ENCODE measurements around the gene SRP9.
A peak's percentile ranks its signal among the peaks of the same experiment; 100 is the strongest.

The SRP9 gene, protein sequence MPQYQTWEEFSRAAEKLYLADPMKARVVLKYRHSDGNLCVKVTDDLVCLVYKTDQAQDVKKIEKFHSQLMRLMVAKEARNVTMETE

DNA sequence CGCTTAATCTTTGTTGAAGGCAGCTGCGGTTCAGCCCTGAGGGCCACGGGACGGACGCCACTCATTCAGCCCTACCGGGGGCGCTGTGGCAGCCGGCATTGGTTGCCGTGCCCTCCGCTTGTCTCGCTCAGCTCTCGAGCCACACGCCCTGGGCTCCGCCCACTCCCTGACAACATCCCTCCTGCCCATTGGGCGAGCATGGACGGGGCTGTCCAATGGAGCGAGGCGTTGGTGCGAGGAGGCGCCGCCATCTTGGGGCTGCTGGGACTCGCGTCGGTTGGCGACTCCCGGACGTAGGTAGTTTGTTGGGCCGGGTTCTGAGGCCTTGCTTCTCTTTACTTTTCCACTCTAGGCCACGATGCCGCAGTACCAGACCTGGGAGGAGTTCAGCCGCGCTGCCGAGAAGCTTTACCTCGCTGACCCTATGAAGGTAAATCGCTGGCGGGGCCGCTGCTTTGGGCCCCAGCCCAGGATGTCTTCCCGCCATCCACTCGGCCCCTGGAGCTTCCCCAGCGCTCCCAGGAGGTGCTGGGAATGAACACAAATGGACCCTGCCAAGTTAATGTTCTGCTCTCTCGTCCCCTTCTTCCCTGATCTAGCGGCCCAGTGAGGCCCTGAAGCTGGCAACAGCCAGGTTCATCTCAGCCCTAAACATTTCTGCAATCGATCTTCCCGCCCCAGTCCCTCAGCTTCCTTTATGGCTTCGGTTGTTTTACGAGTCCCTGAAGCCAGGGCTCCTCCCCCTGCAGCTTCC, at the start of gene SRP9:
Gene SRP9 (plus strand): TSS at position 244 of the 754 bp plus-strand sequence. CDS start 115 bp downstream, at position 359.
- DNase-seq: peak; percentile 100

DNA sequence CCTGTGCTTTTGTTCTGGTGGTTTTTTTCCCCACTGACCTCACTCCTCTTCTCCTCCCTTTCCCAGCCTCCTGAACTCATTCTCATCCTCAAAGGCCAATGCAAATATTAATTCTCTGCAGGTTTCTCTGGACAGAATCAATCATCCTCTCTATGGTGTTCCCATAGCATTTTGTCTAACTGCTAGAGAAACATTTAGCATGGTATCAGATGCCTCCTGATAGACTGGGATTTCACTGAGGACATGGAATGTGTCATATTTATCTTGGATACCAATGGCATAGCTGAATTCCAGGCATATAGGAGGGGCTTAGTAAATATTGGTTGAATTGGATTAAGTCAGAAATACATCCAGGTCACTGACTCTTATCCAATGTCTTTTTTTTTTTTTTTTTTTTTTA, 46.1 kb upstream of the SRP9 start:
- DNase-seq: no peak

DNA sequence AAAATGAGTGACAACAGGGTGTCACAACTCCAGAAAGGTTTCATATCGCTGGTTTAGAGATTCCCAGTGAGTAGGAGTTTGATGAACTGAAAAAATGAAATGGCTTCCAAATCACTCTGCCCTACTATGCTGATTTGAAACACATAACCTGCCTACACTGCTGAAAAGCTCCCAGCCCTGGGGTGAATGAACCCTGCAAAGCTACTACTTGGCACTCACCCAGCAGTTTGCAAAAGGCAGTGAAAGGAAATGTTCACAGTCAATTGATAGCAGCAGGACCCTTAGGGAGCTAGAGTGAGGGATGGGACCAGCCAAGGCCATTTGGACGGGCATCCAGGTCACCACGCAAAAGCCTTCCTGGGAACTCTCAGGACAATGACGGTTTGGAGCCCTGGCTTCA, 44.4 kb upstream of the SRP9 start:
- DNase-seq: no peak

DNA sequence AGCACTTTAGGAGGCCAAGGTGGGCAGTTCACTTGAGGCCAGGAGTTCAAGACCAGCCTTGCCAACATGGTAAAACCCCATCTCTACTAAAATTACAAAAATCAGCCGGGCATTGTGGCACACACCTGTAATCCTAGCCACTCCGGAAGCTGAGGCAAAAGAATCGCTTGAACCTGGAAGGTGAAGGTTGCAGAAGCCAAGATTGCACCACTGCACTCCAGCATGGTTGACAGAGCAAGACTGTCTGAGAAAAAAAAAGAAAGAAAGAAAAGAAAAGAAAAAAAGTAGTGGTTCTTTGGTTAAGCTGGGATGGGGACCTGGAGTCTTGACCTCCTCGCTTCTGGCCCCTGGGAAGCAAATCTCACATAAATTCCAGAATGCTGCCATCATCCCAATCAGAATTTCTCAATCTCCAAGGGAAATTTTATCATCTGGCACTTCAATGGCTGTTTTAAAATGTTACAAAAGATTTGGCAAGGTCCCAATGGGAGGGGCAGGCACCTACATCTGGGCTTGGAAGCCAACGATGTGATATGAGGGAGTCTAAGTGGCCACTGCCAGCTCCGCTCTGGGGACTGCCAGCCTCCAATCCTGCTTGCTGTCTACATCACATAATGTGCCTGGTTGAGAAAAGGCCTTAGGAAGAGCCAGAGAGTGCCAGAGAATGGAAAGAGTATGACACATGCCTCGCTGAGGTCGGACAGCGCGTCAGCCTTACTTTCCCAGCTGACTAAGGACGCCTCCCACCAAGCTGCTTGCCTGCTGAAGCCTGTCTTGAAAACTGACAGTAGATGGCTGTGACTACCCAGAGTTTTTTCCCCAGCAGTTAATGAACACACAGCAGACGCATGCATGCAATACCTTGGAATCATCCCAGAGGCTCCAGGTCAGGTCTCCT, 42.1 kb upstream of the SRP9 start:
- DNase-seq: no peak

DNA sequence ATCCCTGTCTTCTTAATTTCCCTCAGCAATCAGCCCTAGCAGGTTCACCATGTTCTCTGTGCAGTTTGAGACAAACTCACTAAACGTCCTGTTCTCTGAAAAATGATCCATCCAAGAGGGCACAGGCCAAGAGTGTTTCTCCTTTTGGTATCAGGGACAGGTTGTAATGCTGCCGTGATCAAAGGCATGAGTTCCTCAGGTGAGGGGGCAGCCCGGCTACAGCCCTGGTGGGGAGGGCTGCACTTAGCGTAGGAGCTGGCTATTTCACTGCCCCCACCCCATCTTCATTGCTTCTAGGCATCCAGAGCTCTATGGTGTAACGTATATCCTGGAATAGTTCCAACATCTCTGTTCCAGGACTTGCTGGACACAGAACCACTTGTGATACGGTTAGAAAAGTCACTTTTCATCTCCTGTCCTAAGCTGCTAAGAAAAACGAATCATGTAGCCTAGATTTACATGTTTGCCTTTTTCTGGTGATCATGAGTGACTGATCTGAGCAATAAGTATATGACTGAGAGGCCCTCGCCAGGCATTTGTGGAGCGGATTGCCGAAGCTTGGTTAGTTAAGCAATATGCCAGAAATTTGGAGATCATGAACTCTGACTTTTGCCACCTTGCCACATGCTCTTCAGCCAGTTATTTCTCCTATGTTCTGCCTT, 41.1 kb upstream of the SRP9 start:
- DNase-seq: no peak

DNA sequence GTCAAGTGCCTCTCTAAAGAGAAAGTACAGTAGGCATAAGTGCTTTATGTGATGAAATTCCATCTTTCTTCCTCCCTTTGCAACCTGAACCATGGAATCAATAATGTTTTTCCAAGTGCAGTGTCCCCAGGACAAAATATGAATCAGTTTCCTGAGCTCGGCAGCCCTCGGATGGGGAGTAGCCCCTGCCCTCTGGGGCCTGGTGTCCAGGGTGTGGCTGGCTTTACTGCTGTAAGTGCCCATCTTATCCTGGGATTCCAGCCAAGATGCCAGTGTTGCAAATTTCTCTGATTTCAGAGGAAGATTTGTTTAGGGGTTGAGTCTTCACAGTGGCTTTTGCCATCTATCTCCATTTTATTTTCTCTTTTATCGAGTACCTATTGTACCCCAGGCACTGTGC, 40.5 kb upstream of the SRP9 start:
- no peak for DNase-seq

DNA sequence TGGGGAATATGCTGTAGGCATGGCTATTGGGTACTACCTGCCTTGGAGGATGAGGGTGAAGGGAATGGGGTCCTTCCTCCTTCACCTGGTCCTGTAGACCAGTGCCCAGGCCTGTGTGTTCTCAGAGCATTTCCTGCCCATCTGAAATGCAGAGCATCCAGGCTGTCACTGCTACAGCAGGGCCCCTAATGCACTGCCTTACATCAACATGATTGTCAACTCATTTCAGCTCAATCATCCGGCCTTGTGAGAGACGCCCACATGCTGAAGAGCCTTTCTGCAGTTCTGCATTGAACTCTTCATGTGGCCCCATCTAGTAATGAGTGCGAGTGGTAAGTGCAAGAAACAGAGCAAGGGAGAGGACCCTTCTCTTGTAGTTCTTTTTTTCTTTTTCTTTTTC, 39.8 kb upstream of the SRP9 start:
- DNase-seq: no peak

DNA sequence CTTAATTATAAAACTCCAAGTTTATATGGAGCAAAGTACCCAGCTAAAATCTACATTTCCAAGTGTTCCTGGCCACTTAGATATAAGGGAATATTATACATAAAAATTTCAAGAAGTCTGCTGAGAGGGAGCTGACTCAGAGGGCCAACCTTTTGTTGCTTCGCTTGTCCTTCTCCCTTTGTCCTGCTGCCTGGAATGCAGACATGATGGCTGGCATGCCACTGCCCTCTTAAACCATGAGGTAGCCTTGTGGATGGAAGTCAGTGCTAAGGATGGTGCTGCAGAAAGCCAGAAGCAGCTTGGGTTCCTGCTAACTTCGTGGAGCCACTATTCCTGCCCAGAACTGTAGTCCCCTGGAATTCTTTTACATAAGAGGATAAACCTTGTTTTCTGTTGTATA, 38.9 kb upstream of the SRP9 start:
- DNase-seq: no peak

DNA sequence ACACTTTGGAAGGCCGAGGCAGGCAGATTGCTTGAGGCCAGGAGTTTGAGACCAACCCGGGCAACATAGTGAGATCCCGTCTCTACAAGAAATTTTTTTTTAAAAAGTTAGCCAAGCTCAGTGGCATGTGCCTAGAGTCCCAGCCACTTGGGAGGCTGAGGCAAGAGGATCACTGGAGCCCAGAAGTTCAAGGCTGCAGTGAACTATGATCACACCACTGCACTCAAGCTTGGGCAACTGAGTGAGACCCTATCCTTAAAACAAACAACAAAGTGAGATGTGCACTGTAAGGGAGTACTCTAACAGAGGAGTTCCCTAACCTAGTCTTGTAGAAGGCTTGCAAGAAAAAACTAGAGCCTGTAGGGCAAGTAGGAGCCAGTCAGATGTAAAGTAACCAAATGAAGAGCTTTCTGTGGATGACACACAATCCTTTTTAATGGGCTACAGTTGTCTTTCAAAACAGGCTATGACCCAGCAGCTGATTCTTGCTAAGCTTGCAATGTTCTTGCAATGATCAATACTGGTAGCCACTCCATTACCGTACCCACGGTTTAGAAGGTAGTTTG, 38.0 kb upstream of the SRP9 start:
- no peak for DNase-seq

DNA sequence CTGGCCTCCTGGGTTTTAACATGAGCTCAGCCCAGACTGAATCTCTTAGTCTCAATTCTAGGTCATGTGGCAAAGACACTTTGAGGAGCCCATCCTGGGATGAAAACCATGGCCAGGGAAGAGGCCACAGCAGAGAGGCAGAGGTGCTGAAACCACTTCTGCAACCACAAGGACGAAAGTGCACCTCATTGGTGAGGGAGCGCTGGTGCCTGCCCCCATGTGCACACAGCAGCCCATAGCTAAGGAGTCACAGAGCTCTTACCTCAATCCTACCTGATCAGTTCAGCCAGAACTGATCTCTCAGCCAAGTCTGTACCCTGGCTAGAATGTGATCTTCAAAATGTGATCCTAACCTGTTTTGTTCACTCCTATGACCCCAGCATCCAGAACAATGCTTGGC, 32.9 kb upstream of the SRP9 start:
- DNase-seq: no peak

DNA sequence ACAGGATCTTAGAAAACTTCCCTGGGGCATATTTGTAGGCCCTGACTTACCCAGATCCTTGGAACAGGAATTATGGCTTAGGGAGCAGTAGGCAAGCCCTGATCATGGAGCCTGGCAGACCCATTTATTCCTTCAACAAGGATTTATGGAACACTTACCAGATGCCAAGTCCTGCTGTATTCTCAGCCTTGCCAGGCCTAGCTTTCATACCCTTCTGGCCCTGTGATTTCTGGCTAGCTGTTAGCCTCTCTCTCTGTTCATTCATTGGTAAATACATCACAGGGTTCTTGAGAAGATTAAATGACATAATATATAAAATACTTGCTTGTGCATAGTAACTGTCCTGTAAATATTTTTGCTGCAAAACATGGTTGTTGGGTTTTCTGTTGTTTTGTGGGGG, 32.4 kb upstream of the SRP9 start:
- DNase-seq: no peak

DNA sequence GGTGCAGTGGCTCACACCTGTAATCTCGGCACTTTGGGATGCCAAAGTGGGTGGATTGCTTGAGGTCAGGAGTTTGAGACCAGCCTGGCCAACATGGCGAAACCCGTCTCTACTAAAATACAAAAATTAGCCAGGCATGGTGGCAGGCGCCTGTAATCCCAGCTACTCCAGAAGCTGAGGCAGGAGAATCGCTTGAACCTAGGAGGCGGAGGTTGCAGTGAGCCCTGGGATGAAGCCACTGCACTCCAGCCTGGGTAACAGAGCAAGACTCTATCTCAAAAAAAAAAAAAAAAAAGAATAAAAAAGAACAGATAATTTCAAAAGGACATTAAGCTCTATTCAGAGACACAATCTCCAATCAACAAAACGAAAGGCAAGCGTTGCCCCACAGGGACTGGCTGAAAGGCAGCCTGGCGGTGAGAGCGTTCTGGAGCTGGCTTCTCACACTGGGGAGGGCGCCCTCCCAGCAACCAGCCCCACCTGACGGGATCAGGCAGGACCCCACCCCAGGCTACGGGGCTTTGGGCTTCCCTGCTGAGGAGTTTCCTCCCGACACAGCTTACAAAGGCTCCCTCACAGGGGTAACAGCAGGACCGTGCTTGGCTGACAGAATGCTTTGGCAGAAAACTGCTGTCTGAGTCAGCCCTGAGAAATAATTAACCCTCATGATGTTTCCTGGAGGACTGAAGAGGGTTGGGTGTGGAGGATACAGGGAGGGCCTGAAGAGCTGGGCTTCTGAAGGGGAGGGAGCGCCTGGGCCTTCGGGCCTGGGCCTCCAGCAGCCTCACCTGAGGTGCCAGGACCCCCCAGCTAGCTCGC, 31.1 kb upstream of the SRP9 start:
- DNase-seq: no peak

DNA sequence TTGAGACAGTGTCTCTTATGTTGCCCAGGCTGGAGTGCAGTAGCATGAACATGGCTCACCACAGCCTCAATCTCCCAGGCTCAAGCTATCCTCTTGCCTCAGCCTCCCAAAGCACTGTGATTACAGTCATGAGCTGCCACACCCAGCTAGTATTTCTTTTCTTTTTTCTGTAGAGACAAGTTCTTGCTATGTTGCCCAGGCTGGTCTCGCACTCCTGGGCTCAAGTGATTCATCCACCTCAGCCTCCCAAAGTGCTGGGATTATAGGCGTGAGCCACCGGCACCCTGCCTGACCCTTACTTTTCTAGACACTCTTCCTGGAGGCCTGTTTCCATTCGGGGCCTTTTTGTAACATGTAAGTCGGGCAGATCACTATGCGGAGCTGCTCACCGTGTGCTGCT, 30.1 kb upstream of the SRP9 start:
- no peak for DNase-seq

DNA sequence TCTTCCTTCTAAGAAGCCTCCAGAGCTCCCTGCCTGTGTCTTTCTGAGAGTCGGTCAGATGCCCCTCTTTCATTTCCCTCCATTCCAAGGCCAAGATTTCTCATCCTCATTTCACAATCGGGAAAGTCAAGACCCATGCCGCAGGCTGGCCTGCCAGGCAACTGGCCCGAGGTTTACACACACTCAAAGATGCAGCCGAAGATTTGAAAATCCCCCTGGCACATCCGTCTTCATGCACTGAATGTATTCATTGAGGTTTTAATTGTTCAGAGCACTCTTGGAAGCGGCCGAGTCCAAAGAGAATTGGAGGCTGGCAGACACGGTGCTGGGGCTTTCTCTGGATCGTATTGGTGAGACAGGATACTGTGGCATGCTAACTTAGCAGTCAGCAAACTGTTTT, 29.1 kb upstream of the SRP9 start:
- DNase-seq: no peak

DNA sequence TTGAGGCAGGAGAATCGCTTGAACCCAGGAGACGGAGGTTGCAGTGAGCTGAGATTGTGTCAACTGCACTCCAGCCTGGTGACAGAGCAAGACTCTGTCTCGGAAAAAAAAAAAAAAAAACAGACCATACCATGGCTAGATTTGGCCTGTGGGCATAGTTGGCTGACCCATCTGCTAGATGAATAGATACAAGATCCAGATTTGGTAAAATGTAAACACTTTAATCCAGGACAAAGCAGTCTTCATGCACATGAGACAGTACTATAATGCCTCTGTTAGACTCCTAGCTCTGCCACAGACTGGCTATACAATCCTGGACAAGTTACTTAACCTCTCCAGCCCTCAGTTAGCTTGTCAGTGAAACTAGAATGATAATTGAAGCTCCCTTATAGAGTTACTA, 27.9 kb upstream of the SRP9 start:
- DNase-seq: no peak

DNA sequence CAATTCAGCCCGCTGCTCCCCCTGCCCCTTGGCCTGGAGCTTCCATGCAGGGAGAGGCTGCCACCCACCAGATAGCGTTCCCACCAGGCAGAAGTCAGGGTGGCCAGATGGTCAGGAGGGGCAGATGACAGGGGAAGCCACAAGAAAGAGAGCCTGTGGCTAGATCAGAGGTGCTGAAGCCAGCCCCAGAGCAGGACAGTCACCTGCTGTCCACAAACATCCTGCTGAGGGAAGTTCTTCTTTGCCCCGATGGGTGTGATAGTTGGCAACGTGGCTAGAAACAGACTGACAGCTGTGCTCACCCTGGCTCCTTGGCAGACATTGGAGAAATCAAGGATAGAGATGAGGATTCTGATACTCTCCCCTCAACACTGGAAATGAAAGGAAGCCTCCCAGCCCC, 27.2 kb upstream of the SRP9 start:
- no peak for DNase-seq

DNA sequence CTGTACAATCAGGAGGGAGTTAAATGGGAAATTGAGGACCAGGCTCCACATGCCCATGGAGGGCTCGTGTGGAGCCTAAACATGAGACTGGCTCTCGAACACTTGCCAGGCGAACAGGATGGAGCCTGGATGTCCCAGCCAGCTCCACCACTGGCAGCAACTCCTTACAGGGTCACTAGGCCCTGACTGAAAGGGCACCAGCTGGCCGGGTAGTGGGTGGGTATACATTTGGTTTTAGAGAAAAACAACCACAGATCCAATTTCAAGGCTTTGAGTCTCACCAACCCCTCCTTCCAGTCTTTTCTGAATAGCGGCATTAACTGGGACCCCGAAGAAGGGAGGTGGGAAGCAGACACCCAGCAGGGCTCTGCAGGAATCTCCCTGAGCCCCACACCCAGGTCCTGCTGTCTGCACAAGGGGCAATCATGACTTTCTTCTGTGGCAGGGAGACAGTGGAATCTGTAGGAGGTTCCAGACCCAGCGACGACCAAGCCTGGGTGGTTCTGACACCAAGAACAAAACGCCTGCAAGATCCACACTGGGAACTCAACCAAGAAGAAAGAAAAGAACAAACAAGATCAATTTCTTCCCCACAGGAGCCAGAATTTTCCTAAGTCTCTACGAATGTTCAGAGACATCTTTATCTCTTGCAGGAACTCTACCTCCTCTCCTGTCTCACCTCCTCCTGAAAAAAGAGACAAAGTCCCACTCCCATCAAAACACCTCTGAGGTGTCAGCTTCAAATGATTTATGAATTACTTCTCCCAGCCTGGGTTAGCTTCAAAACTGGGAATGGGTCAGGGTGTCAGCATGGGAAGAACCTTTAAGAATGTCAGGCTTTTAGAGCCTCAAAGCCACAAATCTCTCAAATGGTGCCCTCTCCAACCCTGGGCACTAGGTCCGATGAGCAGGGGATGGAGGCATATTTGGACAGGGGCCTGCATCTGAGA, 26.5 kb upstream of the SRP9 start:
- DNase-seq: no peak

DNA sequence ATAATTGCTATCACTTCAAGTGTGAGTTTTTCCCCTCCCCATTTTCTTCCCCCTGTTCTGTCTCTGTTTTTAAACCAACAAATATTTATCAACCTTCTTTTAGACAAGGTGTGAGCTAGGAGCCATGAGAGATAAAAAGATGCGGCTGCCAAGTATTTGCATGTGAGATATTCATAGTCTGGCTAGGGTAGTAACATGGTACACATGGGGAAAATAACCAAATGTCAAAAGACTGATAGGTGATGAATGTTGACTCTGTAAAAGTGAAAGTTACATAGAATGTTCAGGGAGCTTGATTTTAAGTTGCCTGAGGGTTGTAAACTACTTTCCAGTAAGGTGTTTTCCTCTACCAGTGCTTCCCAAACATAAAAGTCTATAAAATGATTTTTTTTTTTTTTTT, 25.4 kb upstream of the SRP9 start:
- no peak for DNase-seq

DNA sequence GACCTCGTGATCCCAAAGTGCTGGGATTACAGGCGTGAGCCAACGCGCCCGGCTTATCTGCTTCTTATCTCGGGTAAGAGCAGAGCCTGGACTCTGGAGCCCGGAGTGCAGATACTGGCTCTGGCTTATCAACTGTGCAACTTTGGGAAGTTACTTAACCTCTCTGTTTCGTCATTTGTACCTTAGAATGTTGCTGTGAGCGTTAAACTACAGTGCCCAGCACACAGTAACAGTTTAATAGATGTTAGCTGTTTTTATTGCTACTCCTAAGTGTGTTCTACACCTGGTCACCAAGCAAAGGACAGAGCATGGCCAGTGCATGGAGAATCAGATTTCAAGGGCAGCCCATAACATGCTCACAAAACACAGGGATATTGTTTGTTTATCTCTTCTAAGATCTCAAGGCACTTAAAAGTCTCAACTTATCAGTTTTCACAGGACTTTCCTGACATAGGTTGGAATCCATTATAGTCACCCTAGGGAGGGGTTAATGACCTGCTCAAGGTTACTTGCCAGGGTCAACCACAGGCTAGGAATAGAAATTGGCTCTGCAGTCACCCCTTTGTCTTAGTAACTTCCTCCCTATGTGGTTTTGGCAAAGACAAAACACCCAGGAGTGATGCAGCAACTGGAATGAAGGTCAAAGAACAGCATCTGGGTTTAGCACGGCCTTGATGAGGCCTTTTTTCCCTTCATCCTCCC, 22.5 kb upstream of the SRP9 start:
- DNase-seq: no peak

DNA sequence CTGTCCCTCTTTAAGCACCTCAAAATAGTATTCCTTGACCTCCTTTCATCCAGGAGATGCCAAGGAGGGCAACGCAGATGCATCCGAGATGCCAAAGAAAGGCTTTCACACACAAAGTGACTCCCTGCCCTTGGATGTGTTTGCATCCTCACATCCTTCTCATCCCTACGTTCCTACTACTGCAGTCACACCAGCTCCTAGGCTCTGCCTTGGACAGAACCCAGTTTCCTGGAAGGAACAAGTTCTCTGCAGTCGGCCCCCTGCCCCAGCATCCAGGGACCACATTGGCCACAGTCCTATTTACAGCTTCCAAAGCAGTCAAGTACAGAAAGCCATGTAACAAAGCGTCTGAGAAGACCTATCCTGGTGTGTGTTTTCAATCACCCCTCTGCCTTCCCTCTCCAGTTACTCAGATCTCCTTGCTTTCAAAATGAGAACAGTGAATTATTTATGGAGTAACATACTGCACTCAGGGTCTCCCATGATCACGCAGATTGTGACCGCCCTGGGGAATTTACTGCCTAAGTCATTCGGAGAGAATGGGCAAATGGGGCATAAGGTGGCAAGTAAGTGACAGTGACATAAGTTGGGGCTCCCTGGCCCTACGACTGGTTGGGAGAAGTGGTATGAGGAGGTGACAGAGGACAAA, 21.8 kb upstream of the SRP9 start:
- DNase-seq: no peak

All from NCI-H1048 (cell line).